Inflammatory macrophage treated with lipopolysaccharide for 1 hour (primary cell): ENCODE data around the gene GALNT14.
A peak's percentile ranks its signal among the peaks of the same experiment; 100 is the strongest.

Experiments
- DNase-seq, 2 donors: peaks; one replicate each; pipeline ENCODE4 v3.0.0-alpha.2; 2020 to 2022

The GALNT14 gene

GRCh38 chr2:31003749-31004148 is 134.5 kb downstream of the GALNT14 start:
- peak; percentile 34 to 35 for DNase-seq

GRCh38 chr2:31002537-31003150 is 135.6 kb downstream of the GALNT14 start:
- no peak for DNase-seq

- no peak for DNase-seq
These were observed 137.3 kb downstream of the GALNT14 start for GRCh38 chr2:31000970-31001369.

- DNase-seq: no peak
These were observed 139.6 kb downstream of the GALNT14 start for GRCh38 chr2:30998672-30999071.

GRCh38 chr2:30997979-30998378 is 140.3 kb downstream of the GALNT14 start:
- DNase-seq: no peak

GRCh38 chr2:30994227-30995056 is 143.8 kb downstream of the GALNT14 start:
- no peak for DNase-seq

- DNase-seq: no peak
These were observed 145.5 kb downstream of the GALNT14 start for GRCh38 chr2:30992781-30993180.

GRCh38 chr2:30990671-30991070 is 147.6 kb downstream of the GALNT14 start:
- no peak for DNase-seq

GRCh38 chr2:30990176-30990575 is 148.1 kb downstream of the GALNT14 start:
- no peak for DNase-seq

GRCh38 chr2:30989746-30990145 is 148.5 kb downstream of the GALNT14 start:
- DNase-seq: no peak

GRCh38 chr2:30987566-30987965 is 150.7 kb downstream of the GALNT14 start:
- no peak for DNase-seq

GRCh38 chr2:30986231-30986580 is 152.0 kb downstream of the GALNT14 start:
- DNase-seq: no peak

GRCh38 chr2:30985493-30986230 is 152.6 kb downstream of the GALNT14 start:
- DNase-seq: no peak

GRCh38 chr2:30984148-30984547 is 154.1 kb downstream of the GALNT14 start:
- DNase-seq: no peak

- no peak for DNase-seq
These were observed 156.7 kb downstream of the GALNT14 start for GRCh38 chr2:30981510-30981909.

- no peak for DNase-seq
These were observed 157.1 kb downstream of the GALNT14 start for GRCh38 chr2:30981096-30981495.

- DNase-seq: no peak
These were observed 158.4 kb downstream of the GALNT14 start for GRCh38 chr2:30979822-30980245.

- no peak for DNase-seq
These were observed 159.4 kb downstream of the GALNT14 start for GRCh38 chr2:30978854-30979253.

- DNase-seq: no peak
These were observed 160.2 kb downstream of the GALNT14 start for GRCh38 chr2:30978044-30978443.

- no peak for DNase-seq
These were observed 163.1 kb downstream of the GALNT14 start for GRCh38 chr2:30975156-30975555.

GRCh38 chr2:30974554-30974953 is 163.7 kb downstream of the GALNT14 start:
- DNase-seq: no peak

- no peak for DNase-seq
These were observed 164.1 kb downstream of the GALNT14 start for GRCh38 chr2:30974092-30974491.

- DNase-seq: no peak
These were observed 166.8 kb downstream of the GALNT14 start for GRCh38 chr2:30971231-30972025.
